GM21367 (cell line): Measurements from ENCODE around the gene RNU1-1.
"Not testable (repeated sequence)": the region's sequence is repeated elsewhere in the genome, so short reads cannot be mapped to it uniquely, and the experiment has no call there.

Source experiments
- ATAC-seq: cut with Tn5 transposase; IDR thresholded peaks from one replicate; pipeline ENCODE4 v1.9.1; 2021; ENCODE audit not compliant: unreplicated experiment

The RNU1-1 gene

GRCh38 chr1:16514107-16515055 is at the start of gene RNU1-1:
Gene RNU1-1 (minus strand): TSS chr1:16514285.
- not testable (repeated sequence) for ATAC-seq

DNA sequence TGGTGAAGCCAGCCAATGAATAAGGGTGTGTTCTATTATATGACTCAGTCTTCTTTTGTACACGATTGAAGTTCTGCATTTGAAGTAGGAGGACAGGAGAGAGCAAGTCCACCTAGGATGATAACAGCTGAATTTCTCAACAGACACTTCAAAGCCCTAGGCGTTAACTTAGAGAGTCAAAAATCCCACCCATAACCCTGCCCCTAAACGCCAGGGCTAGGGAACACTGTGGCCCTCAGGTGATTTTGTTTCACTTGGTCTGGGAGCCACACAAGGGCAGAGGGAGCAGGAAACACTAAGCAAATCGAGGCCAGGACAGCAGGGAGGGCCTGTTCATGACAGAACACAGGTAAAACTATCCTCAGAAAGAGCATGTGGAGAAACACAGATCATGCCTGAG is 47.0 kb upstream of the RNU1-1 start:
- not testable (repeated sequence) for ATAC-seq

- not testable (repeated sequence) for ATAC-seq
These were observed 46.4 kb upstream of the RNU1-1 start for GRCh38 chr1:16560498-16560897.

DNA sequence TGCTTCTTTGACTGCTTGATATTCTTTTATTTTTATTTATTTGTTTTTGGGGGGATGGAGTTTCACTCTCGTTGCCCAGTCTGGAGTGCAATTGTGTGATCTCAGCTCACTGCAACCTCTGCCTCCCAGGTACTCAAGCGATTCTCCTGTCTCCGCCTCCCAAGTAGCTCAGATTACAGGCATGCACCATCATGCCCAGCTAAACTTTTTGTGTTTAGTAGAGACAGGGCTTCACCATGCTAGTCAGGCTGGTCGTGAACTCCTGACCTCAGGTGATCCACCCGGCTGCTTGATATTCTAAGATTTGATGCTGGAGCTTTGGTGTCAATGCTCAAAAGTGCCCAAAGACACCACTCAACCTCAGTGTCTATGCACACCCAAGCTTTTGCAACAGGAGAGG is 45.6 kb upstream of the RNU1-1 start:
- ATAC-seq, result not testable (repeated sequence)

DNA sequence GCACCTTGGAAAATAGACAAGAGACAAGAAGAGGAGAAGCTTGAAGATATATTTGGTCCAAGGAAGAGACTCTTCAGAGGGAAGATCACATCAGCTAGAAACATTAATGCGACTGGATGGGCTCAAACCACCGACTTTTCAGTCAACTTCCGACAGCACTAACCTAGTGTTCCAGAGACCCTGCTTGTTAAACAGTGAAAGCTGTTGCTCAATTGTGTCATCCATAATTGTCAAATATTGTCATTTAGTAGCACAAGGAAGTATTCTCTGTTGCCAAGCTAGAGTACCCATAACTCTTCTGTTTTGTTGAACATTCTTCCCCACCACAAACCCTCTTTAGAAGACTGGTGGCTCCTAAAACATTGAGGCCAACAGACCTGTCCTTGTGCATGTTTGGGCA is 42.9 kb upstream of the RNU1-1 start:
- not testable (repeated sequence) for ATAC-seq

DNA sequence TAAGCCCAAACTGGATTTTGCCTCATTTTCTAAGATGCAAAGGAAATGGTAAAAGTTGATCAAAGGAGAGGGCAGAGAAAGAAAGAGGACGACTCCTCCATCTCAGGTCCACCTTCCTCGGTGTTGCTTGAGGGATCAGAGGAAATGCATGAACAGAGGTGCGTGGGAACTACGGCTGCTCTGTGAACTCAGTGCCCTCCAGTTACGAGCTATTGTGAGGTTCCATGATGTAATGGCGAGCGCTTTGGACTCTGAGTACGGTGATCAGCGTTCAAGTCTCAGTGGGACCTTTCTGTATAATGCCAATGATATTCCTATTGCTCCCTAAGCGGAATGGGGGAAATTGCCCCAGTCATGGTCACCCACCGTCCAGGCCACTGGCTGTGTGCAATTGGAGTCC is 39.2 kb upstream of the RNU1-1 start:
- ATAC-seq, result not testable (repeated sequence)

GRCh38 chr1:16550212-16550918 is 36.3 kb upstream of the RNU1-1 start:
- ATAC-seq, result not testable (repeated sequence)

GRCh38 chr1:16549545-16549944 is 35.5 kb upstream of the RNU1-1 start:
- ATAC-seq, result not testable (repeated sequence)

DNA sequence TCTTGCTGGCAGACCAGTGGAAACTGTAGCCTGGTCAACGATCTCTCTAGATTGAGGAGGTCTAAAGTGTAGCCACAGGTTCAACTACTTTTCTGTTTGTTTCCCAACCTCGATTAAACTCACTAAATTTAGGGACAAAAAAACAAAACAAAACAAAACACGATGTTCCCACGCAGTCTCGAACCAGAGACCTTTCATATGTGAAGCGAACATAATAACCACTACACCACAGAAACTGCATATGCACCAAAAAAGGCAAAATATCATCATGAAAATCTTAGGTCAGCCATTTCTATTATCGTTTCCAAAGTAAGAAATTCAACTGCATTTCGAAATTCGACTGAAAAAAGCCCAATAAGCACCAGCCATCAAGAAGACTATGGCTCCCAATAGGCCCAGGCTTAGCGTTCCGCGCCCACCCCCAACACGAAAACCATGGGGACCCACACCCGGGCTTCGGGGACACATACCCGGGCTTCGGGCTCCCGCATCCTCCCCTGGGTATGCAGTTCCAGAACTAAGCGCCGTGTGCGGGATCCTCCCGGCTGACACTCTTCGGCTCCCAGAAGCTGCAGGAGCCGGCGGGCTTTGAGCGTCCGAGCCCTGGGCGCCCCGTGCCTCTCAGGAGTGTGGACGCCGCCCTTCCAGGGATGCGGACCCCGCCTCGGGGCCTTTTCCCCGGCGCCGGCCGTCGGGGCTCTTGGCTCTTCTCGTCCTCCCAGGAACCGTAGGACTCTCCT is 33.6 kb upstream of the RNU1-1 start:
- not testable (repeated sequence) for ATAC-seq

- ATAC-seq, result not testable (repeated sequence)
These were observed 31.6 kb upstream of the RNU1-1 start for GRCh38 chr1:16545682-16546095.

- ATAC-seq, result not testable (repeated sequence)
These were observed 26.4 kb upstream of the RNU1-1 start for GRCh38 chr1:16540421-16540893.

GRCh38 chr1:16537528-16537927 is 23.4 kb upstream of the RNU1-1 start:
- not testable (repeated sequence) for ATAC-seq

GRCh38 chr1:16536796-16537195 is 22.7 kb upstream of the RNU1-1 start:
- not testable (repeated sequence) for ATAC-seq

GRCh38 chr1:16535898-16536297 is 21.8 kb upstream of the RNU1-1 start:
- ATAC-seq, result not testable (repeated sequence)

- ATAC-seq, result not testable (repeated sequence)
These were observed 21.4 kb upstream of the RNU1-1 start for GRCh38 chr1:16535487-16535886.

GRCh38 chr1:16534829-16535456 is 20.9 kb upstream of the RNU1-1 start:
- ATAC-seq, result not testable (repeated sequence)

DNA sequence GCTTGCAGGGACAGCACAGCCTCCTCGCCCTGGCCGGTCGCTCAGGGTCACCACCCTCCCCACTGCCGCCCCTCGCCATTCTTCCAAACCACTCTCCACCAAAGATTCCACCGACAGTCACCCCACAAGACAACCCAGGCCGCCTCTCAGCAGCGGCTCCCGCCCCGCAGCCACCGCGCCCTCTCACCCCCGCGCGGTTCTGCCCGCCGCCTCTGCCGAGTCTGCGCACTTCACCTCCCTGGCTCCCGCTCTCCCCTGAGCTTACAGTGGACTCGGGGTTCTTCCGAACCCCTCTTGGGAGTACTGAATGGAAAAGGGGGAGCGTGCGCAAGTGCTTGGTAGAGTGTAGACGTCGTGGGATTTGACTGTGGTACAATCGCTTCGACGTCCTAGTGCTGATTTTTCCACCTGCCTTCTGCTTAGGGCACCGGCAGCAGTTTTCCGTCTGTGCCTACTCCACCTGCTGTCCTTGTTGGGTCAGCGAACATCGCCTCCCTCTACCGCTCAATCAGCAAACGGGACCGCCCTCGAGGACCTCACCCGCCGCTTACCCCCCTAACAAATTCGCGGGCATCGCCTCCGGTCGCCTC is 20.2 kb upstream of the RNU1-1 start:
- ATAC-seq, result not testable (repeated sequence)

DNA sequence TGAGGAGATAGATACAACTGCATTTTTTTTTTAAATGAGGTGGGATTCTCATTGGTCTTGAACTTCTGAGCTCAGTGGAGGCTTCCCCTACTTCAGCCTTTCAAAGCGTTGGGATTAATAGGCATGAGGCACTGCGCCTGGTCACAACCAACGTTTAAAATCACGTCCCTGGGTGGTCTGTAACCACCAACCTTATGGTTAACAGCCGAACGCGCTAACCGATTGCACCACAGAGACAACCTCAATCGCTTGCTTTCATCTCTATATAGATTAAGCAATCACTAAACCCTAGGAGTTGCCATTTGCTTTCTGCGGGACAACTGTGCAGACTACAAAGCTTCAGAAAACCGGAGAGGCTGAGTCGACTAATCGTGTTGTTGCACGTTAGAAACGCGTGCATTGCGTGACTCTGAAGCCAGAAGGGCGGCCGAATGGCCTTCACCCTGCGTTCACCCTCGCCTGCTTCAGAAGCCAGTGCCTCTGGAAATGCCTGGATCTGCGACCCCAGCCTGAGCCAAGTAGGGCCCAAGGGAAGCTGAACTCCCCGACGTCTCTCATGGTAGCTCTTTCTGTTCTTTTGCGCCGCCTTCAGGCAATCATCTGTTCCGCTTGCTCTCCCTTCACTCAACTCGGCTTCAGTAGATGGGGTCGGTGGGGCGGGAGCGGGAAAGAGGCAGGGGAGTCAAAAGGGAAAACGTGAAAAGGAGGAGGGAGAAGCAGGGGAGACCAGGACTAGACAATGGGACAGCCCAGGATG is 18.3 kb upstream of the RNU1-1 start:
- ATAC-seq, result not testable (repeated sequence)

- not testable (repeated sequence) for ATAC-seq
These were observed 14.3 kb upstream of the RNU1-1 start for GRCh38 chr1:16528338-16528737.
